H1 (cell line): ENCODE results near the gene MTARC1. TPM values are rescaled to one million over a fixed set of nuclear protein-coding genes. Genes with fewer than 3 reads are reported as not detected.

Experiments used
- CTCF ChIA-PET: fragments of 300-600 bp; sonication (Branson Sonifier 250); formaldehyde crosslinking; loops from one replicate; lab custom pipeline; 2021; ENCODE audit not compliant: partially characterized antibody; lab: Charles Lee
- POLR2A ChIA-PET: fragments of 300-600 bp; sonication (Branson Sonifier 250); formaldehyde crosslinking; loops from one replicate; lab custom pipeline; 2021; ENCODE audit warnings: inconsistent platforms; ENCODE audit not compliant: partially characterized antibody; lab: Charles Lee
- DNase-seq, 2 experiments: peaks; one replicate each; pipeline versions ENCODE4 v3.0.0 to v3.0.0-alpha.2; 2010 to 2022; ENCODE audit warnings: low spot score in 2 of 2, low read depth in 1 of 2, mixed read lengths in 1 of 2
- FAIRE-seq: peaks from 2 replicates; lab custom pipeline; 2011; peaks lifted over from hg19 to GRCh38; lab: Jason Lieb, UNC
- H2AFZ ChIP-seq: 2 replicates; pipeline ENCODE4 v1.8.1; 2012; ENCODE audit warnings: low read length, inconsistent platforms
- H2AK5ac ChIP-seq: 2 replicates; pipeline ENCODE4 v1.6.1; 2013; ENCODE audit warnings: low read depth, low read length
- H2BK120ac ChIP-seq: replicated peaks from 2 replicates; pipeline ENCODE3; 2013; ENCODE audit warnings: low read depth, low read length, inconsistent platforms
- H2BK12ac ChIP-seq: 2 replicates; pipeline ENCODE4 v1.6.1; 2013; ENCODE audit warnings: low read depth, low read length
- H2BK15ac ChIP-seq: 2 replicates; pipeline ENCODE4 v1.6.1; 2013; ENCODE audit warnings: low read length
- H2BK20ac ChIP-seq: 2 replicates; pipeline ENCODE4 v1.6.1; 2013; ENCODE audit warnings: low read length
- H2BK5ac ChIP-seq: 2 replicates; pipeline ENCODE4 v1.6.1; 2013; ENCODE audit warnings: low read depth, low read length
- H3K14ac ChIP-seq: 2 replicates; pipeline ENCODE4 v1.6.1; 2013; ENCODE audit warnings: inconsistent platforms; ENCODE audit not compliant: insufficient read length
- H3K18ac ChIP-seq: 2 replicates; pipeline ENCODE4 v1.6.1; 2013; ENCODE audit warnings: low read length; ENCODE audit errors: extremely low read depth
- H3K23ac ChIP-seq: 2 replicates; pipeline ENCODE4 v1.6.1; 2013; ENCODE audit warnings: inconsistent platforms; ENCODE audit not compliant: insufficient read length
- H3K23me2 ChIP-seq: 2 replicates; pipeline ENCODE4 v1.6.1; 2013; ENCODE audit warnings: low read depth, low read length
- H3K27ac ChIP-seq: 2 replicates; pipeline ENCODE4 v1.6.1; 2011; ENCODE audit warnings: low read depth, low read length, inconsistent platforms
- H3K27me3 ChIP-seq, 4 experiments: replicated peaks in 1 of 4; 1 replicate in 1 of 4; 2 replicates in 3 of 4; pipeline versions ENCODE4 v1.6.1 to v1.8.1; 2011 to 2013; ENCODE audit warnings: low read length in 3 of 4, mild to moderate bottlenecking in 3 of 4, inconsistent platforms in 2 of 4, mixed read lengths in 2 of 4, moderate library complexity in 1 of 4; ENCODE audit not compliant: control insufficient read depth in 3 of 4, insufficient read depth in 3 of 4; ENCODE audit errors: extremely low read depth in 1 of 4
- H3K36me3 ChIP-seq, 4 experiments: 2 replicates each; pipeline versions ENCODE4 v1.6.1 to v1.8.1; 2011 to 2013; ENCODE audit warnings: mild to moderate bottlenecking in 4 of 4, low read length in 3 of 4, moderate library complexity in 2 of 4, control low read depth in 1 of 4, inconsistent platforms in 1 of 4; ENCODE audit not compliant: insufficient read depth in 4 of 4, control insufficient read depth in 2 of 4
- H3K4ac ChIP-seq: replicated peaks from 2 replicates; pipeline ENCODE3; 2013; ENCODE audit warnings: low read length, low read depth, mixed read lengths, inconsistent platforms; ENCODE audit not compliant: insufficient read length
- H3K4me1 ChIP-seq, 4 experiments: replicated peaks in 1 of 4; 1 replicate in 1 of 4; 2 replicates in 3 of 4; pipeline versions ENCODE4 v1.6.1 to v1.8.1; 2011 to 2013; ENCODE audit warnings: low read length in 3 of 4, inconsistent platforms in 2 of 4, mixed read lengths in 1 of 4; ENCODE audit not compliant: insufficient read depth in 4 of 4, control insufficient read depth in 3 of 4
- H3K4me2 ChIP-seq, 2 experiments: 2 replicates each; pipeline versions ENCODE4 v1.6.1 to v1.8.1; 2011 to 2013; ENCODE audit warnings: low read depth in 2 of 2, low read length in 2 of 2, control low read depth in 1 of 2, inconsistent platforms in 1 of 2, mild to moderate bottlenecking in 1 of 2; ENCODE audit not compliant: insufficient read depth in 1 of 2
- H3K4me3 ChIP-seq, 4 experiments: fragments of 200-600, 300-600 bp in 1 of 4; sonication (generic), shearing (Covaris generic), sonication (Bioruptor Twin) in 1 of 4; 2 replicates each; pipeline versions ENCODE4 v1.5.1 to v1.8.1; 2011 to 2016; ENCODE audit warnings: low read length in 4 of 4, low read depth in 3 of 4, control low read depth in 2 of 4, inconsistent platforms in 2 of 4, mild to moderate bottlenecking in 2 of 4, mixed read lengths in 1 of 4, moderate library complexity in 1 of 4; ENCODE audit not compliant: insufficient read depth in 2 of 4; ENCODE audit errors: extremely low read depth in 1 of 4
- H3K56ac ChIP-seq: replicated peaks from 2 replicates; pipeline ENCODE3; 2013; ENCODE audit warnings: low read depth, mild to moderate bottlenecking, mixed read lengths, low read length, inconsistent platforms; ENCODE audit not compliant: insufficient read length
- H3K79me1 ChIP-seq: 2 replicates; pipeline ENCODE4 v1.6.1; 2013; ENCODE audit warnings: low read depth, low read length, control low read depth
- H3K79me2 ChIP-seq, 2 experiments: 2 replicates each; pipeline versions ENCODE4 v1.6.1 to v1.8.1; 2012 to 2013; ENCODE audit warnings: low read length in 2 of 2, mild to moderate bottlenecking in 2 of 2, inconsistent platforms in 1 of 2; ENCODE audit not compliant: insufficient read depth in 2 of 2, control insufficient read depth in 1 of 2
- H3K9ac ChIP-seq, 4 experiments: replicated peaks in 1 of 4; 1 replicate in 1 of 4; 2 replicates in 3 of 4; pipeline versions ENCODE4 v1.6.1 to v1.8.1; 2011 to 2013; ENCODE audit warnings: low read depth in 3 of 4, low read length in 3 of 4, control low read depth in 2 of 4, mild to moderate bottlenecking in 2 of 4, moderate library complexity in 2 of 4, inconsistent platforms in 1 of 4; ENCODE audit errors: extremely low read depth in 1 of 4
- H3K9me3 ChIP-seq, 2 experiments: 2 replicates each; pipeline versions ENCODE4 v1.6.1 to v1.8.1; 2012 to 2013; ENCODE audit warnings: mild to moderate bottlenecking in 2 of 2, moderate library complexity in 2 of 2, control low read depth in 1 of 2, inconsistent platforms in 1 of 2, low read depth in 1 of 2, low read length in 1 of 2, mixed read lengths in 1 of 2; ENCODE audit not compliant: insufficient read depth in 2 of 2
- H4K20me1 ChIP-seq, 2 experiments: replicated peaks in 1 of 2; 2 replicates each; pipeline versions ENCODE3 to v1.8.1; 2011 to 2013; ENCODE audit warnings: inconsistent platforms in 2 of 2, low read length in 2 of 2, mild to moderate bottlenecking in 1 of 2; ENCODE audit not compliant: insufficient read depth in 2 of 2, control insufficient read depth in 1 of 2
- H4K5ac ChIP-seq: 2 replicates; pipeline ENCODE4 v1.6.1; 2013; ENCODE audit warnings: low read length, low read depth, mixed read lengths, inconsistent platforms; ENCODE audit not compliant: insufficient read length
- H4K8ac ChIP-seq: 2 replicates; pipeline ENCODE4 v1.8.0; 2013; ENCODE audit warnings: mild to moderate bottlenecking, moderate library complexity, low read length, inconsistent platforms; ENCODE audit not compliant: insufficient read depth; ENCODE audit errors: extremely low read depth
- H4K91ac ChIP-seq: replicated peaks from 2 replicates; pipeline ENCODE3; 2013; ENCODE audit warnings: low read length, mixed read lengths, inconsistent platforms; ENCODE audit not compliant: insufficient read length
- CBX8 ChIP-seq: fragments of 300-800, 300-1000 bp; sonication (generic); IDR thresholded peaks from 2 replicates; pipeline ENCODE4 v1.7.1; 2016; ENCODE audit warnings: low read depth, low read length, borderline replicate concordance
- EP300 ChIP-seq, 2 experiments: IDR thresholded peaks; 1 replicate in 1 of 2; 2 replicates in 1 of 2; pipeline ENCODE4 v1.6.1; 2011 to 2012; ENCODE audit warnings: low read depth in 2 of 2, low read length in 2 of 2, mild to moderate bottlenecking in 2 of 2, borderline replicate concordance in 1 of 2, inconsistent platforms in 1 of 2, moderate library complexity in 1 of 2
- HDAC2 ChIP-seq, 2 experiments: fragments of 300-600 bp in 1 of 2; sonication (generic) in 1 of 2; IDR thresholded peaks; 2 replicates each; pipeline ENCODE4 v1.6.1; 2011 to 2012; ENCODE audit warnings: low read depth in 2 of 2, low read length in 2 of 2, mild to moderate bottlenecking in 2 of 2, moderate library complexity in 2 of 2, borderline replicate concordance in 1 of 2, inconsistent platforms in 1 of 2
- KDM4A ChIP-seq: IDR thresholded peaks from one replicate; pipeline ENCODE4 v1.7.1; 2012; ENCODE audit warnings: low read depth, mild to moderate bottlenecking, moderate library complexity, low read length, inconsistent platforms; ENCODE audit not compliant: severe bottlenecking
- RNF2 ChIP-seq: fragments of 200-900, 300-1000 bp; sonication (generic); IDR thresholded peaks from 2 replicates; pipeline ENCODE4 v1.7.1; 2016; ENCODE audit warnings: borderline replicate concordance, low read depth, mild to moderate bottlenecking, antibody characterized with exemption, low read length; ENCODE audit not compliant: poor library complexity, severe bottlenecking; ENCODE audit errors: missing control alignments
- SAP30 ChIP-seq: fragments of 300-600 bp; sonication (generic); IDR thresholded peaks from 2 replicates; pipeline ENCODE4 v1.7.1; 2012; ENCODE audit warnings: low read length, moderate library complexity, mild to moderate bottlenecking, inconsistent platforms; ENCODE audit not compliant: insufficient read depth, insufficient replicate concordance
- WGBS, 2 experiments: shearing (Covaris generic) in 1 of 2; methylation state at CpG; one replicate each; pipeline versions ENCODE4 v1.1.6 to v1.1.7; 2013 to 2015; ENCODE audit warnings: low lambda C conversion rate in 2 of 2, mixed read lengths in 2 of 2, inconsistent platforms in 1 of 2, low coverage in 1 of 2, missing lambda C conversion rate in 1 of 2; ENCODE audit not compliant: insufficient replicate concordance in 2 of 2, insufficient coverage in 1 of 2, insufficient read length in 1 of 2; ENCODE audit errors: extremely low coverage in 1 of 2, missing lambda C conversion rate in 1 of 2; 5-methylcytosine and 5-hydroxymethylcytosine counted together
- polyA plus RNA-seq, 7 experiments: library from polyadenylated mRNA; depleted of rRNA in 3 of 7; stranded (reverse) in 5 of 7; unstranded in 2 of 7; fragments of >200 nt in 5 of 7; fragments of 200-250 nt in 2 of 7; gene quantifications; 1 replicate in 5 of 7; 2 replicates in 1 of 7; 4 replicates in 1 of 7; pipeline versions ENCODE4 v1.2.1 to v1.2.3, GENCODE V29; 2011 to 2013; ENCODE audit warnings: missing spikeins in 2 of 7, mixed read lengths in 2 of 7
- total RNA-seq: library from RNA; stranded (reverse); fragmentation: NEBNext Ultra II Directional; extraction: Animal tissue kit (Norgen Biotek cat#: 25700); gene quantifications from 2 replicates; pipeline ENCODE4 v1.2.1, GENCODE V29; 2021
- TF ChIP-seq, protein P1 (sequence below): IDR thresholded peaks from 2 replicates; pipeline ENCODE4 v1.6.1; 2012; ENCODE audit warnings: inconsistent platforms
- TF ChIP-seq, protein P2 (sequence below): IDR thresholded peaks from 2 replicates; pipeline ENCODE4 v1.6.1; 2011; ENCODE audit warnings: low read length, improper control_type of control experiment

The MTARC1 gene
- total and polyA plus RNA-seq, 2 of the 8 experiments (the other 6 are each of a cell fraction or from before 2014, with no cell fraction given), result 17.2 to 46.2 TPM

DNA sequence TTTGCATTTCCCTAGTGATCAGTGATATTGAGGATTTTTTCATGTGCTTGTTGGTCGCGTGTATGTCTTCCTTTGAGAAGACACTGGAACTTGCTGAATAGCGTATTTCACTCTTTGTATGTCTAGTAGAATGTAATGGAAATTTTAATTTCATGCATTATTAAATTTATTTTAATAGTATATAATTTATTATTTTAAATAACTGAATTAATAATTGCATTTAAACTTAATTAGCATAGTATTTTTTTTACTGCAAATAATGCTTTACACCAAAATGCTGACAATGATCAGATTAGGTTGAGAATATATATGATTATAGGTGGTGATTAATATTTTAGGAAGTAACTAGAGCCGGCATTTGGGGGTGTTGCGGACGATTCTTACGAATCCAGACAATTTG is 10.5 kb upstream of the MTARC1 start:
- CTCF ChIA-PET, result interaction anchor here (0.6 to 4.1 kb wide), 21 partner anchors 9 to 566 kb away, joined by 3 to 28 read pairs (median 4); partner anchors contain the start of genes MTARC1 and MTARC2
- TF ChIP-seq EP300 (IDR thresholded peaks at IDR 0.05; ENCODE audit: borderline replicate concordance in 1 of 2, low read depth in 2 of 2, low read length in 2 of 2), result no peak
- no peak for TF ChIP-seq SAP30
- TF ChIP-seq CBX8, result no peak
- no peak for TF ChIP-seq HDAC2 (IDR thresholded peaks at IDR 0.05; ENCODE audit: borderline replicate concordance in 1 of 2, low read depth in 2 of 2, low read length in 2 of 2)
- no peak for TF ChIP-seq KDM4A
- TF ChIP-seq, protein P1, sequence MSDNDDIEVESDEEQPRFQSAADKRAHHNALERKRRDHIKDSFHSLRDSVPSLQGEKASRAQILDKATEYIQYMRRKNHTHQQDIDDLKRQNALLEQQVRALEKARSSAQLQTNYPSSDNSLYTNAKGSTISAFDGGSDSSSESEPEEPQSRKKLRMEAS, result no peak
- TF ChIP-seq, protein P2, sequence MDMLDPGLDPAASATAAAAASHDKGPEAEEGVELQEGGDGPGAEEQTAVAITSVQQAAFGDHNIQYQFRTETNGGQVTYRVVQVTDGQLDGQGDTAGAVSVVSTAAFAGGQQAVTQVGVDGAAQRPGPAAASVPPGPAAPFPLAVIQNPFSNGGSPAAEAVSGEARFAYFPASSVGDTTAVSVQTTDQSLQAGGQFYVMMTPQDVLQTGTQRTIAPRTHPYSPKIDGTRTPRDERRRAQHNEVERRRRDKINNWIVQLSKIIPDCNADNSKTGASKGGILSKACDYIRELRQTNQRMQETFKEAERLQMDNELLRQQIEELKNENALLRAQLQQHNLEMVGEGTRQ, result no peak
- TF ChIP-seq RNF2, result no peak

More for the DNA sequence above, 10.5 kb upstream of the MTARC1 start:
- FAIRE-seq (no peak), DNase-seq (no peak)
- POLR2A ChIA-PET, result interaction anchor here (2.4 kb wide), 1 partner anchor 10 kb away, joined by 6 read pairs; the partner anchor contains the start of gene MTARC1
- no peak overlapping the region for H3K23ac ChIP-seq
- no peak overlapping the region for H2BK12ac ChIP-seq
- no peaks in the 10 kb centered on the region for H3K79me2 ChIP-seq
- H3K27ac ChIP-seq, result no peak overlapping the region
- H3K79me1 ChIP-seq, result no peaks in the 10 kb centered on the region
- H3K4me1 ChIP-seq, result no peaks in the 10 kb centered on the region
- H2BK5ac ChIP-seq, result no peak overlapping the region
- no peak overlapping the region for H3K14ac ChIP-seq
- H2BK120ac ChIP-seq, result no peak overlapping the region
- no peak overlapping the region for H4K91ac ChIP-seq
- H3K9ac ChIP-seq, result no peak overlapping the region
- H4K5ac ChIP-seq, result no peak overlapping the region
- no peaks in the 10 kb centered on the region for H3K9me3 ChIP-seq
- no peak overlapping the region for H2AFZ ChIP-seq
- no peak overlapping the region for H3K4me3 ChIP-seq
- H4K20me1 ChIP-seq, result no peaks in the 10 kb centered on the region
- no peak overlapping the region for H3K4me2 ChIP-seq
- 90% methylated on average over 4 of the region's 7 CpGs; no CpG with 5 or more reads in 1 of the 2 experiments for WGBS, 2 experiments
- H3K36me3 ChIP-seq, result no peaks in the 10 kb centered on the region
- no peaks in the 10 kb centered on the region for H3K27me3 ChIP-seq
- H2BK15ac ChIP-seq, result no peak overlapping the region
- no peak overlapping the region for H4K8ac ChIP-seq
- H3K4ac ChIP-seq, result no peak overlapping the region
- no peak overlapping the region for H2AK5ac ChIP-seq
- H3K23me2 ChIP-seq, result no peaks in the 10 kb centered on the region
- H2BK20ac ChIP-seq, result no peak overlapping the region
- H3K18ac ChIP-seq, result no peak overlapping the region
- H3K56ac ChIP-seq, result no peak overlapping the region
